ENCODE results near the gene STON1.
"Not testable (repeated sequence)": the region's sequence is repeated elsewhere in the genome, so short reads cannot be mapped to it uniquely, and the experiment has no call there.

Gene STON1

DNA sequence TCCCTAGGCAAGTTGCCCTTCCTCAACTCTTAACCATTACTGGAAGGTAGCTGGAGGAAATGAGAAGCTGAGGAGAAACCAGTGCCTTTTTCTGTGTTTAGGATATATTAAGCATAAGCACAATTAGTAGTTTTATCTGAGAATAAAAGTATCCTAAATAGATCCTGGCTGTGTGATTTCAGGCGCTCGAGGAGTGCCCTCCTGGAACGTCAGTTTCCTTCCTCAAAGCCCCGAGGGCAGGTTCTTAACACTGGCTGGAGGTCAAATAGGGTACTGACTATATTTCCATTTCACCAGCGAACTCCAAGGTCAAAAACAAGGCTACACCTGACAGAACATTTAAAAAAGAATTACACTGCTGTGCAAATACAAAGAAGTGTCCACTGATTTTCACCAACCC lies 1.5 kb upstream of the STON1 start:
- no peak for DNase-seq

DNA sequence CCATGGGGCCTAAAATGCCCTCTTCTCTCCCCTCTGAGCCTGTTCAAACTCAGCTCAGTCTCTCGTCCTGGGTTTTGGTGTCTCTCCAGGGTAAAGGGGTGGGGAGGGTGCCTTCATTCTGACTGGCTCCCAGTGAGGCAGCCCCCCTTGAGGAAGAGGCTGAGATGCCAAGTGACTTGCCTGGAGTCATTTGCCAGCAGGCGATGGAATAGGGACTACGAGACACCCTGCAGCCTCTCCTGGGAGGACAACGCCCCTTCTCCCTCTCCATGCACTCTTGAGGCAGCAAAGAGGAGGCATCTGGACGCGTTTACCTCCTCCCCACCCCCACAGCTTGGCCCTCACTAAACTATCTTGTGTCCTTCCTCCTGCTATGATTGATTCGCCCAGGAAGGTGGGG lies 760 bp upstream of the STON1 start:
- no peak for DNase-seq

DNA sequence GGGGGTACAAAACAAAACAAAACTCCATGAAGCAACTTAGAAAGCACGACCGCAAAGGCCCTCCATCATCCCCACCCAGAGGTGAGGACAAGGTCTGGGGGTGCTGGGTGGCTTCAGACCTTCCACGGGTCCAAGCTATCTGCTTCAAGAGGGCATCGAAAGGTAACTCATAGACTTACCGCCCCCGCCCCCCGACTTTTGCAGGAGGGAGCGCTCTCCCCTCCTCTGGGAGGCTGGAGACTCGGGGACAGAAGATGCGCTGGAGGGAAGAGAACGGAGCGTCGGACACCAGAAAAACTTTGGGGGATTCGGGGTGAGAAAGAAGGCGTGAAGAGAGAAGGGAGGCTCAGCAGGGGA lies 300 bp upstream of the STON1 start:
- DNase-seq = no peak

DNA sequence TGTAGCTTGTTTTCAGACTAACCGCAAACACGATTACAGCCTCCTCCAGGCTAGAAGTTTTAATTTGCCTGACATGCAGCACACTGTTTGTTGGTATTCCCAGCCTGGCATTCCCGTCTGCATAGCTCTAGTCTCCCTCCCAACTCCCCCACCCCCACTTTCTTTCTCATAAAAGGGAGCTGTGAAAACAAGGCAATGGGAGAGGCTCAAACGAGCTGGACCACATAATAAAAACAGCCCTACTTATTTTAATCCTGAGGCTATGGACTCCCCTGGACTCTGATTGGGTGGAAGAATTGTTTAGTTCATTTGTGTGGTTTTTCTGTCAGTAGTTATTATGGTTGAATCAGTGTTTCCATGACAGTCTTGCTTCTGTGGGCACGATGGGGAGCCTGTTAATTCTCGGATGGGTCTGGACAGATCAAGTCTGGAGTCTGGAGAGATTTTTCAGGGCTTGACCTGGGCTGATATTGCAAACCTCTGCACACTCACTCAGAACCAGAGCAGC lies 1.2 kb downstream of the STON1 start:
- no peak for DNase-seq

DNA sequence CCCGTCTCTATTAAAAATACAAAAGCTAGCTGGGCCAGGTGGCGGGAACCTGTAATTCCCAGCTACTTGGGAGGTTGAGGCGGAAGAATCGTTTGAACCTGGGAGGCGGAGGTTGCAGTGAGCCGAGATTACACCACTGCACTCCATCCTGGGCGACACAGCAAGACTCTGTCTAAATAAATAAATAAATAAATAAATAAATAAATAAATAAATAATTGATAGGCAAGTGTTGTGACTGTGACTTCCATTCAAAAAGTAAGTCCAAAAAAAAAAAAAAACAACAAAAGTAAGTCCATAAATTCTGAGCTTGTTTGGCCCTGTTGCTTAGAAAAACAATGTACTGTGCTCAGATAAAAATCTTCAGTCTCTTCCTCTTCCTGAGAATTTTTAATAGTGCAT lies 2.2 kb downstream of the STON1 start:
- no peak for DNase-seq

DNA sequence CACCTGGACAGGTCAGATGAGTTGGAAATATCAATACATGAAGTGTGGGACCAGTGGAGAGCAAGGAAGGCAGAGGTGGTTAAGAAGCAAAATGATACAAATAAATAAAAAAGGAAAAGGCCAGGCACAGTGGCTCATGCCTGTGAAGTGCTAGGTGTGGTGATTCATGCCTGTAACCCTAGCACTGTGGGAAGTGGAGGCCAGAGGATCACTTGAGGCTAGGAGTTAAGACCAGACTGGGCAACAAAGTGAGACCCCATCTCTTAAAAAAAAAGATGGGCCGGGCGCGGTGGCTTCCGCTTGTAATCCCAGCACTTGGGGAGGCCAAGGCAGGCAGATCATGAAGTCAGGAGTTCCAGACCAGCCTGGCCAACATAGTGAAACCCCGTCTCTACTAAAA lies 2.9 kb downstream of the STON1 start:
- DNase-seq = no peak

DNA sequence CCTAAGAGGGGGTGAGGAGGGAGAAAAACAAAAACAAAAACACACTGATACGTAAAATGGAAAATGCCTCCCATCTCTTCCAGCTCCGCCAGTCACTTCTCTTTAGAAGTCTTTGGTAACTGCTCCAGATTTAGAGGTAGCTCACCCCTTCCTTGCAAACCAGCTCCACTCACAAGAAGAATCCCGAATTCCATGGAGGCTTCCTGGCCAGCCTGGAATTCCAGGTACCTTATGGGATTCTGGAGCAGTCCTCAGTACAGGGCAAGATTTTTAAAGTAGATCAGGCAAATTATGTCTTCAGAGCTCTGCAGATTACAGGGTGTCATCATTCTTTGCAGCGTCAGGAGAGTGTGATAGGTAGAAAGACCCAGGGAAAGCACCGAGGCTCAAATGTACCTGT lies 4.8 kb downstream of the STON1 start:
- no peak for DNase-seq

DNA sequence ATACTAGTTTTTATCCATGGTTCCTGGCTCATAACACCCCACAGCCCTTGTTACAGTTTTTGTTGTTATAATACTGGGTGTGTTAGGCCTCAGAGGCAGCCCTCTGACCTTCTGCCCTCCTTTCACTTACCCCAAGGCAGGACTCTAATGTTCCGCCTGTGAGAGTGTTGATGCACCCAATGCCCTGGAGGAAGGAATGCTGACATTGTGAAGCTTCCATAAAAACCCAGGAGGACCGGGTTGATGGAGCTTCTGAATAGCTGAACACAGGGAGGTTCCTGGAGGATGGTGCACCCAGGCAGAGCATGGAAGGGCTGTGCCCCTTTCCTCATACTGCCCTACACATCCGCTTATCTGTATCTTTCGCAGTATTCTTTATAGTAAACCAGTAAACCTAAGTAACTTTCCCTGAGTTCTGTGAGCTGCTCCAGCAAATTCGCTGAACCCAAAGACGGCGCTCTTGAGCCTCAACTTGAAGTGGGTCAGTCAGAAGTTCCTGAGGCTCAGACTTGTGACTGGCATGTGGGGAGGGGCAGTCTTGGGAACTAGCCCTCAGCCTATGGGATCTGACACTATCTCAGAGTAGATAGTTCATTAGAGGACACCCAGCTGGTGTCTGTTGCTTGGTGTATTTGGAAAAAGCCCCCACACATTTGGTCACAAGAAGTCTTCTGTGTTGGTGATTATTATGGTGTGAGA lies 10.4 kb downstream of the STON1 start:
- no peak for DNase-seq

DNA sequence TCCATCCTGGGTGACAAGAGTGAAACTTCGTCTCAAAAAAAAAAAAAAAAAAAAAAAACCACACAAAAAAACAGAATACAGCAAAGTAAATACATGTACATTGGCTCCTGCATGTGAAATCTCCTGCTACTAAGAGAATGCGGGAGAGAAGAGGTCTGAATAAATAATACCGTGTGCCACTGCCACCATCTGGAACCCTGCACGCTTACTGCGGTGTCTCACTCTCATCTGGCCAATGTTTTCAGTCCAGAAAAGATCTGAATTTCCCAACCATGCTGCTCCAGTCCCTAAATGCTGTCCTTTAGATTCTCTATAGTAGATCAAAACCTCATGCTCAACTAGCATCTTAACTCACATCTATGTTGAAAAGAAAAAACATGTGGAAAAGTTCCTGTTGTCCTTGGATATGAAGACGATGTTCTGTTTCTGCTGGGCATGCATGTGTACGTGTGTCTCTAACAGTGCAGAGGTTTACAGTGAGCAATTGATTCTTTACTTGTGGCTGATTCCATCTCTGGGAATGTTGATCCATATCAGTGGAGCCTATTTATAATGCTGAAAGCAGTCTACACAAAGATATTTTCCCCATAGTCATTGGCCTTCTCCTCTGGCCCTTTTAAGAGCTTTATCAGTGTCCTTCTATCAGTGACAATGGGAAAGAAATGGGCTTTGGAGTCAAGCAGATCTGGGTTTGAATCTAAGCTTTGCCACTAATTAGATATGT lies 11.9 kb downstream of the STON1 start:
- DNase-seq = no peak

DNA sequence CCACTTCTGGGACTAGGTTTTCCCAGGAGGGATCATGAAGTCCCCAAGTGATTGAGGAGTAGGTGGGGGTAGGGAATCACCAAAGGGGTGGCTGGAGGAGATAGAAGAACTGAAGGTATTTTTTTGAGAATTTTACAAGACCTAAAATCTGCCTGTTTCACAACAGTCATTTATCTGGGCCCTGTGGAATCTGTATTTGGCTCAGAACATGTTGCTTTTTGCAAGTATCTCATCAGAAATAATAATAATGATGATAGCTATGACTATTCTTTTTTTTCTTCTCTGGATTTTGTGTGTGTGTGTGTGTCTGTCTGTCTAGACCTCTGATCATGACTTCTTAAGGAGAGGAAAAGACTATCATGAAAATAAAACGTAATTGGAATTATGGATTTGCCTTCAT lies 13.9 kb downstream of the STON1 start:
- DNase-seq = no peak

DNA sequence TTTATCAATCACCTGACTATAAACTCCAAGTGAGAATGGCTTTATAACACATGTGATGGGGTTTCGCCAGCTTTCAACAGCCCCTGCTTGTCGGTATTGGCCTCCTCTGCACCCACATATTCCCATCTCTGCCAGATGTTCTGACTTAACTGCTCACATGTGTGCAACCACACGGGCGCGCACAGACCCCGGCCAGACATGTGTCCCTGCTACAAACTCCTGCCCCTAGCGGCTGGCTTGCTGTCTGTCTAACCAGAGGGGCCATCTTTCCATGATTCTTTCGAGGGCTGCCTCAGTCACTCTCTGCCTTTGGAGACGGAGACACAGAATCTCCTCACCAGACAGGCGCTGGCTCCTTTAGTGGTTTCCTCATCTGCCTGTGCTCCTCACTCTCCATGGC lies 15.3 kb downstream of the STON1 start:
- DNase-seq = no peak

DNA sequence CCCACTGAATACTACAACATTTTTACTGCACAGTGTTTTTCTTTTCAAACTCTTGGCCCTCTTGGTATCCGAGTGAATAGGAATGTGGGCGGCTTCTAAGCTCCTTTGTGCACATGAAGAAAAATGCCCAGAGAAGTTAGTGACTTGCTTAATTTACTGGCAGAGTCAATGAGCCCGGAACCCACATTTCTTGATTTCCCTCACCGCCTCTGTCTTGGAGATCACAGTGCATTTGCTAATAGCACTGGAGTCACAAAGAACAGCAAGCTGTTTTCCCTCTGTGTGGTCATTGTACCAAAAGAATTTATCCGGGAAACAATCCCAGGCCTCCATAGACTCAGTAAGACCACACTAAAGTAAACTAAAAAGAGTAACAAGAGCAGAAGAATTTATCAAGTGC lies 18.9 kb downstream of the STON1 start:
- no peak for DNase-seq

DNA sequence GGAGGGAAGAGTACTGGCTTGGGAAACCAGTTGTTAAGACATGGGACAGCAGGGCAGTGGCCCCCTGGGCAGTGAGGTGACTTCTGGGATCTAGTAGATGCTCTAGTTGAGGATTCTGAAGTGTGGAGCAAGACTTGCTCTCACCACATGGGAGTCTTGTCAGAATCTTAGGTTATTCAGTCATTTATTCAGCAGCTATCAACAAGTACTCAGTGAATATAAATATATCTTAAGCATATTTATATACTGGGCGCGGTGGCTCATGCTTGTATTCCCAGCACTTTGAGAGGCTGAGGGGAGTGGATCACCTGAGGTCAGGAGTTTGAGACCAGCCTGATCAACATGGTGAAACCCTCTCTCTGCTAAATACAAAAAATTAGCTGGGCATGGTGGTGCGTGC lies 20.0 kb downstream of the STON1 start:
- no peak for DNase-seq

DNA sequence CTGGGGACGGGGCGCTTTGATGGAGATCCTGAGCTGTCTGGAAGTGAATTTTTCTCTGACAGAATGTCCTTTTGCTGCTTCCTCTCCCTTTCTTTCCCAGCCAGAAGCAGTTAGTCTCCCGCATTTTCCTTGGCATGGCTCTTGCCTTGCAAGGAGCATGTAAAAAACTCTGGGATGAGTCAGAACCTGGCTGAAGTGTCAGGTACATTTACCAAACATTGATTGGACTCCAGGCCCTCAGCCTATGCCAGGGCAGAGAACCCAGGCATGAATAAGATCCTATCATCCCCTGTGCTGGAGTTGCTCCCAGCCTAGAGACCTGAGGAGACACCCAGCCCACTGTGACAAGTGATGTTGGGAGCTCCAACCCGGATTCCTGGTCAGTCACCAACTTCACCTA lies 21.6 kb downstream of the STON1 start:
- no peak for DNase-seq

DNA sequence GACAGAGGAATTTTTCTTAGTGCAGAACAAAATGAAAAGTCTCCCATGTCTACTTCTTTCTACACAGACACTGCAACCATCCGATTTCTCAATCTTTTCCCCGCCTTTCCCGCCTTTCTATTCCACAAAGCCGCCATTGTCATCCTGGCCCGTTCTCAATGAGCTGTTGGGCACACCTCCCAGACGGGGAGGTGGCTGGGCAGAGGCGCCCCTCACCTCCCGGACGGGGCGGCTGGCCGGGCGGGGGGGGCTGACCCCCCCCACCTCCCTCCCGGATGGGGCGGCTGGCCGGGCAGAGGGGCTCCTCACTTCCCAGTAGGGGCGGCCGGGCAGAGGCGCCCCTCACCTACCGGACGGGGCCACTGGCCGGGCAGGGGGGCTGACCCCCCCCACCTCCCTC lies 25.1 kb downstream of the STON1 start:
- not testable (repeated sequence) for DNase-seq

DNA sequence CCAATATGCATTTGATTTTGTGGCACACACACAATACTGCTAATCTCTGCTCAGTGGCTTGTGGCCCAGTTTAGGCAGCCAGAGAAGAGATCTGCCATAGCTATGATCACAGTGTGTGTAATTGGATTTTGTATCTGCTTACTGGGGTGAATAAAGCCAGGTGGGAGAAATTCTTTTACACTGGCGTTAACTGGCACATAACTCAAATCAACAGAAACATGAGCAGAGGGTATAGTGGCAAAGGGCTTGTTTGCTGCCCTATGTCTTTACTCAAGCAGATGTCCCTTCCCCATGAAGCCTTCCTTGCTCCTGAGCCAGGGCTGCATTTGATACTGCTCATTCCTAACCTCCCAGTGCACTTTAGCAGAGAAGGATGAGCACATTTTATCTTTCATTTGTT lies 28.5 kb downstream of the STON1 start:
- no peak for DNase-seq

DNA sequence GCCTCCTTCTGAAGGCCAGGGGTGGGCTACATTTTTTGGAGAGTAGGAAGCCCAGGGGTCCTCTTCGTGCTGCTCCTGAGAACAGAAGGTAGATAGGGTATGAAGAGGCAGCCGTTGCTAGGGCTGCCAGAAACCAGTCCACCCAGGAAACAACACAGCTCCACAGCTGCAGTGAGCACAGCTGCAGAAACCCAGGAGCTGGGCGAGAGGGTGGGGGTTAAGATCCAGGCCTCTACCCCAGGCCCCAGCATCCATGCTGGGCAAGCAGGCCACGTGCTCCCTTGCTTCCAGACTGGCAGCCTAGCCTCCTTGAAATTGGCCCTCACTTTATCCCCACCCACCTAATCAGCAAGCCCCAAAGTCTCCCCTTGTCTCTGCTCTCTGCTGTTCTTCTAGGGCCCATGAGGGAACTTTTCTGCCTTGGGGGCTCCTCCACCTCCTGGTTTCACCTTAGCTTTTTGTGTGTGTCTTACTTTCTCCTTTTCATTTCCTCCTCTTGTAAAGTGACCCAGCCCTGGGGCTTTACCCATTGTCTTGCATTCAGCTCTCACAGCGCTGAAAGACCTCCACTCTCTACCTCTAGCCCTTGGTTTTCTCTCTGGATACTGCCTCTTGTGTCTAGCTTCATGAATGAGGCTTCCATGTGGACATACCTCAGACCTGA lies 30.7 kb downstream of the STON1 start:
- DNase-seq = no peak

DNA sequence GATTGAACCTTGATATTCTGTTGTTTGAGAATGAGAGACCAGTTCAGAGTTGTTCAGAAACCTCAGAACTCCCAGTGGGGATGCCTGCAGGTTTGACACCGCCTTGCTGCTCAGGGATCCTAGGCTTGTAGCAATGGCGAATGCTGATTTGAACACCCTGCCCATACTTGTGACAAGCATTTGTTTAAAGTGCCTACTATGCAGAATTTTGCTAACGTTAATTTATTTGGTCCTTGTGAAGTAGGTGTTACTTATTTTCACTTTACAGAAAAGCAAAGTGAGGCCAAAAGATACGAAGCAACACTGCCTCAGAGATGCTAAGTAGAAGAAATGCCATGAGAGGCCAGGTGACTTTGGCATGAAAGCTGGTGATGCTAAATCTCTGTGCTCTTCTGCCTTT lies 32.3 kb downstream of the STON1 start:
- no peak for DNase-seq

DNA sequence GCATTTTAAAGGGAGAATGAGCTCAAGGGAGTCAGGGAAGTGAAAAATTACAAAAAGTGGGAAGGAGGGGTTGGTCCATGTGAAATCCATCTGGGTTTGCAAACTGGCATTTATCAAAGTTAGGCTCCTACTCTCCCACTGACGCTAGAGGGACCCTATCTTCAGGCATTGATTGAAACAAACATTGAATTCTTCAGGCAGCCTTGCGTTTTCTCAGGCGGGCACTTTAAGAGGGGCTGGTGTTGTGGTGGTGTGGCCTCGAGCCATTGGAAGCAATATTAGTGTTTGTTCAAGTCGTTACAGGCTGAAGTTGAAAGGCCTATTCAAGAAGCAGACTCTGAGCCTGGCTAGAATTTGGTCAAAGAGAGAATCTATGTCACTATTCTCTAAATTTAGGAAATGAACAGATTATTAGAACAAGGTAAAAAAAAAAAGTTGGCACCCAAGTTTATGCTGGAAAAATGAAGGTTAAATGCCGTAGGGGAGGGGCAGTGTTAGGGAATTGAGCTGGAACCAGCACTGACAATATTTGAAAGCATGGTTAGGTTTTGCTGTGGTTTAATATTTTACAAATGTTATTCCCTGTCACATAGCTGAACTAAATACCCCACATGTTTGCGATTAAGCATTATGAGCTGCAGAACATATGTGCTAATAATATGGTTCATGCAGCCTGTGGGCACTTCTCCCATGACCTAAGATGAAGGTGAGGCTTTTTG lies 36.8 kb downstream of the STON1 start:
- DNase-seq = no peak

DNA sequence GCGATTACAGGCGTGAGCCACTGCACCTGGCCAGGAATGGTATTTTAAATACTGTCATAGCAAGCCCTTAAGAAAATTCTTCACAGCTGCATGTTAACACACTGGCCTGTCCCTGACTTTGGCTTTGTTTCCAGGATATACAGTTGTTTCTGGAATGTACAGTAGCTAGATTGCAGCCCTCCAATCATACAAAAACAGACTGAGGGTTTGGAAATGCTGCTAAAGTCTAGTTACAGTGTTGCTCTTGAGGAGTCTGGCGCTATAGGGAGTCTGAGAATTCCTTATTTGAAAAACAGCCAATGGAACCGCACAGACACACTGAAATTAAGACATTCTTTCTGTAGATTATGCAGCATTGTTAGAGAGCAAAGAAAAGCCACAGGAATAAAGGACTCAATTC lies 37.7 kb downstream of the STON1 start:
- DNase-seq = no peak

DNA sequence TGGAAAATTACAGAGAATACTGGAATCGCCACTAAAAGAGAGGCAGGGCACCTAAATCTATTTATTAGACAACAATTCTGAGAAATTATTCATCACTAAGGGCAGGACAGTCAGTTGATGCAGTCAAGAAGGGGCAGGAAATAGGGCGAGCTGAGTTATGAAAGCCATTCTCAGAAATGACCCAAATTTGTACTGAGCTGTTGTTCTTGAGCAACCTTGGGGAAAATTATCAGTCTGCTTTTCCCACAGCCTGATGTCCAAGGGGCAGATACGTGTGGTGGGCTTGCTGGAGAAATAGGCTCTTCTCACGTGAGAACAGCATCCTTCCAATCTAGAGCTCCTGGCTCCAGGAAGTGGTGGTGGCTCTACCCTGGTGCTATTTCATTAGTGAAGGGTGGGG lies 38.6 kb downstream of the STON1 start:
- DNase-seq = no peak

DNA sequence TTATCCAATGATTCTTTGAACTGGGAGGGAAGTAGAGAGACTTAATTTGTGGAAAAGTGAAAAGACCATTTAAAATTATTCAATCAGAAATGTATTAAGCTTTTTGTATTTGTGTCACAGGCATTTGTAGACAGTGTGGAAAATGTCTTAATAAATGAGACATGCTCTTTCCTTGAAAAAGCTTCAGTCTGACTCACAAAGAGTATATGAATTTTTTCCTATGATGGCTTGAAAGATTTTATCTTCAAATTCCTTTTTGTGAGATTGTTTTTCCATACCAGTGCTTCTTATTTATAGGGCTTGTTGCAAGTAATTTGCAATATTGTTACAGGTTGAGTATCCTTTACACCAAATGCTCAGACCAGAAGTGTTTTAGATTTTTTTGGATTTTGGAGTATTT lies 39.5 kb downstream of the STON1 start:
- no peak for DNase-seq

DNA sequence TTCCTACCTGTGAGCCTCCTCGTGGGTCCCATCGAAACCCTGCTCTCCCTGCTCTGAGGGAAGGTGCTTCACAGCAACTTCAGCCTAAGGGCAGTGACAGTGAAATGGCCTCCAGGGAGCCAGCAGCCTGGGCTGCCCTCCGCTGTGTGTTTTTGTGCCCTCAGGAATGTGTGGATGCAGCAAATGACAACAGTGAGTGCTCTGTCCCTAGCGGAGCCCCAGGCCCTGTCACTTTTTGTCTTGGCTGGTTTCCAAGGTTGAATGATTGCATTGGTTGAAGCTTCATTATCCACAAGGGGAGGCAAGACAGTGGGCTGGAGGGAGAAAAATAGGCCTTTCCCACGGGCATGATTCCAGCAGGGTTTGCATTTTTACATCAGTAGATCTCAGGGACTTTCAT lies 42.9 kb downstream of the STON1 start:
- no peak for DNase-seq

Data from activated CD8-positive, alpha-beta memory T cell treated with anti-CD3 and anti-CD28 coated beads, Interleukin-2, amount 50 U/mL, for 4 hours (primary cell).